Measurements from ENCODE around the gene SEC24C. TPM values are rescaled to one million over a fixed set of nuclear protein-coding genes. Genes with fewer than 3 reads are reported as not detected.
A peak's percentile ranks its signal among the peaks of the same experiment; 100 is the strongest.
"Not testable (repeated sequence)": the region's sequence is repeated elsewhere in the genome, so short reads cannot be mapped to it uniquely, and the experiment has no call there.

Gene SEC24C
- total and polyA plus RNA-seq, 8 donors: 59.9 to 88.1 (median 64.9) TPM

GRCh38 chr10:73723516-73723915 is 20.7 kb upstream of the SEC24C start:
- no peak overlapping the region for H3K4me3 ChIP-seq
- TF ChIP-seq CTCF (IDR thresholded peaks at IDR 0.05): no peak
- H3K36me3 ChIP-seq: peaks cover 0 to 95% of the 10 kb centered on the region in 2 donors
- DNase-seq (no peak), ATAC-seq (no peak)
- no peaks in the 10 kb centered on the region for H3K9me3 ChIP-seq
- H3K27me3 ChIP-seq: no peaks in the 10 kb centered on the region
- H3K27ac ChIP-seq: no peak overlapping the region
- H3K4me1 ChIP-seq: no peaks in the 10 kb centered on the region
- intact Hi-C loops (cut with DNase I): no loop called here

GRCh38 chr10:73729781-73730152 is 14.4 kb upstream of the SEC24C start:
- H3K9me3 ChIP-seq; DNase-seq; H3K27me3 ChIP-seq; intact Hi-C loops (cut with DNase I): not testable (repeated sequence)
- Histone ChIP-seq H3K4me1 (peaks cover 6 to 30% of the 10 kb centered on the region in 2 donors), H3K4me3 (peak overlapping the region; percentile 66 to 74), H3K27ac (peak overlapping the region; percentile 95), H3K36me3 (peaks cover 0 to 65% of the 10 kb centered on the region in 2 donors)
- ATAC-seq: peak; percentile 29

DNA sequence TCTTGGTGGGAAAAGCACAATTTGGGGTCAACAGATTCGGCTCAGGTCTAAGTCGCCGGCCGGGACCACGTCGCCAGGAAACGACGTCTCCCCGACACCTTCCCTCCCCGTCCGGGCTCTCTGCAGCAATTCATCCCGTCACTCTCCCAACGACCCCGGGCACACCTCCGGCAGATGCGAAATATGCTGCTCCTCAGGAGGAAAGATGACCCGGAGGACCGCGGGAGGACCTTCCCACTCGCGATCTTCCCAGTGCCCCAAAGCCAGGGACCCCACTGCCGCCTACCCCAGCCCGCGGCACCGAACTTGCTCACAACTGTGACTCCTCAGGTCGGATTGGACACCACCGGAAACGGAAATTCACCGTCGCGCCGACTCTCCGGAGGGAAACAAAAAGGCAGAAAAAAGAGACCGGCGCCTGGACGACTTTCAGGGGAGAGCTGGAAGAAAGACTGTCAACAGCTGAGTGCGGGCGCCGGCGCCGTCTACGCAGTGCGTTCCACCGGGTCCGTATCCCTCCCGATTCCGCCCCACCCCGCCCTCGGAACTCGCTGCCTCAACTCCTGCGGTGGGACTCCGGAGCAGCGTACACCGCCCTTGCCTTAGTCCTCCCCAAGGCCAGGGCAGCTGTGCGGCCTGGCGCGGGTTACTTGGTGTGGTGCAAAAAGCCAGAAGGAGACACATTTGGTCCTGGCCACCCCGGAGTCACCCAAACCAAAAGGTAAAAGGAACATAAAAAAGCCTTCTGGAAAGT is 13.8 kb upstream of the SEC24C start:
- no peak for TF ChIP-seq CTCF (IDR thresholded peaks at IDR 0.05)
- ATAC-seq: peak; percentile 95
- peak overlapping the region; percentile 95 for H3K27ac ChIP-seq
- no peaks in the 10 kb centered on the region for H3K9me3 ChIP-seq
- H3K27me3 ChIP-seq: no peaks in the 10 kb centered on the region
- peaks cover 6 to 30% of the 10 kb centered on the region in 2 donors for H3K4me1 ChIP-seq
- peak; percentile 86 to 94 (median 91) for DNase-seq
- H3K36me3 ChIP-seq: peaks cover 0 to 62% of the 10 kb centered on the region in 2 donors
- intact Hi-C loops (cut with DNase I): no loop called here
- peak overlapping the region; percentile 66 to 74 for H3K4me3 ChIP-seq

DNA sequence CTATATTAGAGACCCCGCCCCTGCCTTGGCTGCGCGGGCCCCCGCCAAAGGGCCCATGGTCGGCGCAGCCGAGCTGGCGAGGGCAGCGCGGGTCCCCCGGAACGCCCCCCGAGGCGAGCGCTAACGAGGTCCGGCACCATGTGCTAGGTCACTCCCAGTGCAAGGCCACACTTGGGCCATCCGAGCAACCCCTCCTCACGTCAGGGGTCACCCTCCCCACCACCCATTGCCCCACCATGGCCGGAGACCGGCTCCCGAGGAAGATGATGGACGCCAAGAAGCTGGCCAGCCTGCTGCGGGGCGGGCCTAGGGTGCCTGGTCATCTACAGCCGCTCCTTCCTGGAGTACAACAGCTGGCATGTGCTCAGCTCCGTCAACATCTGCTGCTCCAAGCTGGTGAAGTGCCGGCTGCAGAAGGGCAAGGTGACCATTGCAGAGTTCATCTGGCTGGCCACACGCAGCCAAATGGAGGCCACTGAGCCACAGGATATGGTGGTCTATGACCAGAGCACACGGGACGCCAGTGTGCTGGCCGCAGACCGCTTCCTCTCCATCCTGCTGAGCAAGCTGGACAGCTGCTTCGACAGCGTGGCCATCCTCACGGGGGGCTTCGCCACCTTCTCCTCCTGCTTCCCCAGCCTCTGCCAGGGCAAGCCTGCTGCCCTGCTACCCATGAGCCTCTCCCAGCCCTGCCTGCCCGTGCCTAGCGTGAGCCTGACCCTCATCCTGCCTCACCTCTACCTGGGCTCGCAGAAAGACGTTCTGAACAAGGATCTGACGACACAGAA is 12.4 kb upstream of the SEC24C start:
- Histone ChIP-seq H3K9me3 (no peaks in the 10 kb centered on the region), H3K4me3 (peak overlapping the region in 1 of 2 donors; percentile 74), H3K27ac (no peak overlapping the region), H3K4me1 (peaks cover 6 to 30% of the 10 kb centered on the region in 2 donors), H3K36me3 (peaks cover 0 to 47% of the 10 kb centered on the region in 2 donors), H3K27me3 (no peaks in the 10 kb centered on the region)
- ATAC-seq: no peak
- DNase-seq: peak in 1 of 4 donors; percentile 80
- intact Hi-C loops (cut with DNase I): no loop called here
- TF ChIP-seq CTCF (IDR thresholded peaks at IDR 0.05): no peak

DNA sequence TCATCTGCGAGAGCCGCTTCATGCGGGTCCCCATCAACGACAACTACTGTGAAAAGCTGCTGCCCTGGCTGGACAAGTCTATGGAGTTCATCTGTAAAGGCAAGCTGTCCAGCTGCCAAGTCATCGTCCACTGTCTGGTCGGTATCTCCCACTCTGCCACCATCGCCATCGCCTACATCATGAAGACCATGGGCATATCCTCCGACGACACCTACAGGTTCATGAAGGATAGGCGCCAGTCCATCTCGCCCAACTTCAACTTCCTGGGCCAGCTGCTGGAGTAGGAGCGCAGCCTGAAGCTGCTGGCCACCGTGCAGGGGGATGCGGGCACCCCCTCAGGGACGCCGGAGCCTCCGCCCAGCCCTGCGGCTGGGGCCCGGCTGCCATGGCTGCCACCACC is 11.7 kb upstream of the SEC24C start:
- H3K36me3 ChIP-seq: peaks cover 0 to 45% of the 10 kb centered on the region in 2 donors
- DNase-seq (no peak), ATAC-seq (no peak)
- peaks cover 6 to 30% of the 10 kb centered on the region in 2 donors for H3K4me1 ChIP-seq
- H3K4me3 ChIP-seq: no peak overlapping the region
- H3K27me3 ChIP-seq: no peaks in the 10 kb centered on the region
- intact Hi-C loops (cut with DNase I): no loop called here
- TF ChIP-seq CTCF (IDR thresholded peaks at IDR 0.05): no peak
- no peak overlapping the region for H3K27ac ChIP-seq
- H3K9me3 ChIP-seq: no peaks in the 10 kb centered on the region
